ENCODE data around the gene TXNRD1.

TXNRD1 gene

GRCh38 chr12:104307655-104308000, 92.0 kb downstream of the TXNRD1 start:
- no peak for TF ChIP-seq CTCF (IDR thresholded peaks at IDR 0.05; ENCODE audit: borderline replicate concordance, control extremely low read depth, extremely low read depth, insufficient read depth, missing control alignments)
- in situ Hi-C loops (cut with MboI; ENCODE audit: low sequenced_read_pairs, unreplicated experiment) = no loop called here
- no peak for DNase-seq (ENCODE audit: low spot score)

- in situ Hi-C loops (cut with MboI; ENCODE audit: low sequenced_read_pairs, unreplicated experiment) = no loop called here
- TF ChIP-seq CTCF (IDR thresholded peaks at IDR 0.05; ENCODE audit: borderline replicate concordance, control extremely low read depth, extremely low read depth, insufficient read depth, missing control alignments) = no peak
- no peak for DNase-seq (ENCODE audit: low spot score)
Observed at GRCh38 chr12:104309446-104309993, 93.9 kb downstream of the TXNRD1 start.

GRCh38 chr12:104310751-104311633, 95.4 kb downstream of the TXNRD1 start:
- TF ChIP-seq CTCF (IDR thresholded peaks at IDR 0.05; ENCODE audit: borderline replicate concordance, control extremely low read depth, extremely low read depth, insufficient read depth, missing control alignments) = no peak
- in situ Hi-C loops (cut with MboI; ENCODE audit: low sequenced_read_pairs, unreplicated experiment) = no loop called here
- DNase-seq (ENCODE audit: low spot score) = no peak

GRCh38 chr12:104312202-104312601, 96.6 kb downstream of the TXNRD1 start:
- in situ Hi-C loops (cut with MboI; ENCODE audit: low sequenced_read_pairs, unreplicated experiment) = no loop called here
- TF ChIP-seq CTCF (IDR thresholded peaks at IDR 0.05; ENCODE audit: borderline replicate concordance, control extremely low read depth, extremely low read depth, insufficient read depth, missing control alignments) = no peak
- DNase-seq (ENCODE audit: low spot score) = no peak

GRCh38 chr12:104312654-104313053, 97.1 kb downstream of the TXNRD1 start:
- DNase-seq (ENCODE audit: low spot score) = no peak
- no peak for TF ChIP-seq CTCF (IDR thresholded peaks at IDR 0.05; ENCODE audit: borderline replicate concordance, control extremely low read depth, extremely low read depth, insufficient read depth, missing control alignments)
- in situ Hi-C loops (cut with MboI; ENCODE audit: low sequenced_read_pairs, unreplicated experiment) = no loop called here

- no peak for DNase-seq (ENCODE audit: low spot score)
- TF ChIP-seq CTCF (IDR thresholded peaks at IDR 0.05; ENCODE audit: borderline replicate concordance, control extremely low read depth, extremely low read depth, insufficient read depth, missing control alignments) = no peak
- in situ Hi-C loops (cut with MboI; ENCODE audit: low sequenced_read_pairs, unreplicated experiment) = no loop called here
Observed at GRCh38 chr12:104313568-104314241, 98.1 kb downstream of the TXNRD1 start.

Data from GM13976 (cell line).